Natural killer cell (primary cell): ENCODE data around the gene RNF224. TPM values are rescaled to one million over a fixed set of nuclear protein-coding genes. Genes with fewer than 3 reads are reported as not detected.

Experiments used
- ATAC-seq, 3 donors: fragments of 150-1000 bp in 2 of 3; fragments of 200-7000 bp in 1 of 3; cut with Tn5 transposase; 1 replicate in 1 of 3; 2 replicates in 2 of 3; pipeline ENCODE4 v1.10.0; 2021; ENCODE audit warnings: mild to moderate bottlenecking in 2 of 3, moderate library complexity in 2 of 3
- DNase-seq, 2 donors: peaks; one replicate each; pipeline versions ENCODE4 v3.0.0 to v3.0.0-alpha.2; 2013 to 2021; ENCODE audit warnings: mixed read lengths in 1 of 2
- H3K27ac ChIP-seq: one replicate; pipeline ENCODE4 v1.5.1; 2013; ENCODE audit warnings: mild to moderate bottlenecking, low read length
- H3K27me3 ChIP-seq: one replicate; pipeline ENCODE4 v1.6.1; 2013; ENCODE audit warnings: low read length; ENCODE audit not compliant: control insufficient read depth, insufficient read depth
- H3K36me3 ChIP-seq: one replicate; pipeline ENCODE4 v1.6.1; 2013; ENCODE audit warnings: low read length; ENCODE audit not compliant: control insufficient read depth, insufficient read depth
- H3K4me1 ChIP-seq: one replicate; pipeline ENCODE4 v1.6.1; 2013; ENCODE audit warnings: low read length; ENCODE audit not compliant: control insufficient read depth, insufficient read depth
- H3K4me3 ChIP-seq: one replicate; pipeline ENCODE4 v1.5.1; 2013; ENCODE audit warnings: low read length
- H3K9me3 ChIP-seq: one replicate; pipeline ENCODE4 v1.6.1; 2013; ENCODE audit warnings: low read length; ENCODE audit not compliant: control insufficient read depth, insufficient read depth
- H3K27ac Mint-ChIP-seq, 2 donors: one replicate each; pipeline ENCODE4 v1.8.0; 2022; ENCODE audit warnings: mild to moderate bottlenecking in 2 of 2, mixed read lengths in 2 of 2, moderate library complexity in 1 of 2
- H3K27me3 Mint-ChIP-seq, 2 donors: one replicate each; pipeline ENCODE4 v1.8.0; 2022; ENCODE audit warnings: low read depth in 2 of 2, mixed read lengths in 2 of 2
- H3K36me3 Mint-ChIP-seq: one replicate; pipeline ENCODE4 v1.8.0; 2022; ENCODE audit warnings: mixed read lengths
- H3K4me1 Mint-ChIP-seq, 2 donors: one replicate each; pipeline ENCODE4 v1.8.0; 2022; ENCODE audit warnings: mixed read lengths in 2 of 2
- H3K4me3 Mint-ChIP-seq: one replicate; pipeline ENCODE4 v1.8.0; 2022; ENCODE audit warnings: mild to moderate bottlenecking, moderate library complexity, mixed read lengths
- H3K9me3 Mint-ChIP-seq, 2 donors: one replicate each; pipeline ENCODE4 v1.8.0; 2022; ENCODE audit warnings: mixed read lengths in 2 of 2
- CTCF ChIP-seq: fragments of 200-600 bp; IDR thresholded peaks from one replicate; pipeline ENCODE4 v1.8.0; 2022; ENCODE audit warnings: antibody characterized with exemption
- WGBS: methylation state at CpG from one replicate; pipeline ENCODE4 v1.1.7; 2013; ENCODE audit warnings: missing lambda C conversion rate; ENCODE audit not compliant: insufficient coverage; 5-methylcytosine and 5-hydroxymethylcytosine counted together
- intact Hi-C: fragments of 100-400 bp; cut with micrococcal nuclease; formaldehyde crosslinking; loops from one replicate; pipeline ENCODE4 v1.14.2; 2022
- total RNA-seq, 4 donors: library from RNA; stranded (reverse); fragments of 120-200 nt in 1 of 4; gene quantifications; one replicate each; pipeline versions ENCODE4 v1.2.3 to v1.2.4, GENCODE V29; 2013 to 2022

Gene RNF224
- total RNA-seq, 3 donors from 2014 or later (not counting 1 experiment from before 2014, with no cell fraction given): not detected

GRCh38 chr9:137179761-137180160 is 47.5 kb upstream of the RNF224 start:
- Mint-ChIP-seq H3K4me1 (peaks cover 0 to 9% of the 10 kb centered on the region in 2 donors), H3K27ac (no peak overlapping the region), H3K36me3 (no peaks in the 10 kb centered on the region)

GRCh38 chr9:137180491-137180890 is 46.8 kb upstream of the RNF224 start:
- no peak for ATAC-seq
- H3K4me1 ChIP-seq: peaks cover 5% of the 10 kb centered on the region
- no peak overlapping the region for H3K27ac Mint-ChIP-seq
- H3K27me3 ChIP-seq: no peaks in the 10 kb centered on the region
- H3K4me3 Mint-ChIP-seq: no peak overlapping the region
- intact Hi-C loops: no loop called here
- H3K9me3 Mint-ChIP-seq: no peaks in the 10 kb centered on the region
- H3K36me3 Mint-ChIP-seq: no peaks in the 10 kb centered on the region
- H3K36me3 ChIP-seq: peaks cover 63% of the 10 kb centered on the region
- TF ChIP-seq CTCF: no peak
- H3K27ac ChIP-seq: no peak overlapping the region
- no peak for DNase-seq
- H3K27me3 Mint-ChIP-seq: no peaks in the 10 kb centered on the region
- 97% methylated on average over 20 of the region's 20 CpGs for WGBS
- H3K9me3 ChIP-seq: no peaks in the 10 kb centered on the region
- no peak overlapping the region for H3K4me3 ChIP-seq
- peaks cover 0 to 9% of the 10 kb centered on the region in 2 donors for H3K4me1 Mint-ChIP-seq

More at GRCh38 chr9:137179761-137180160, 47.5 kb upstream of the RNF224 start:
- 97% methylated on average over 17 of the region's 17 CpGs for WGBS
- H3K4me1 ChIP-seq: no peaks in the 10 kb centered on the region
- no peak for TF ChIP-seq CTCF
- peaks cover 58% of the 10 kb centered on the region for H3K36me3 ChIP-seq
- DNase-seq (no peak), ATAC-seq (no peak)
- Mint-ChIP-seq H3K27me3 (no peaks in the 10 kb centered on the region), H3K9me3 (no peaks in the 10 kb centered on the region), H3K4me3 (no peak overlapping the region)
- H3K9me3 ChIP-seq: no peaks in the 10 kb centered on the region
- no peak overlapping the region for H3K4me3 ChIP-seq
- H3K27me3 ChIP-seq: no peaks in the 10 kb centered on the region
- H3K27ac ChIP-seq: no peak overlapping the region
- intact Hi-C loops: no loop called here

- Histone ChIP-seq H3K36me3 (peaks cover 70% of the 10 kb centered on the region), H3K4me3 (no peak overlapping the region), H3K4me1 (peaks cover 15% of the 10 kb centered on the region), H3K27me3 (no peaks in the 10 kb centered on the region), H3K27ac (no peak overlapping the region), H3K9me3 (no peaks in the 10 kb centered on the region)
- Mint-ChIP-seq H3K27me3 (no peaks in the 10 kb centered on the region), H3K4me1 (peaks cover 2 to 9% of the 10 kb centered on the region in 2 donors), H3K4me3 (peak overlapping the region; percentile 57), H3K9me3 (no peaks in the 10 kb centered on the region), H3K36me3 (no peaks in the 10 kb centered on the region), H3K27ac (no peak overlapping the region)
- WGBS: 98% methylated on average over 22 of the region's 22 CpGs
- TF ChIP-seq CTCF: no peak
- intact Hi-C loops: no loop called here
- DNase-seq (no peak), ATAC-seq (no peak)
Measured at GRCh38 chr9:137181680-137182079, 45.6 kb upstream of the RNF224 start.

GRCh38 chr9:137182836-137183235 is 44.5 kb upstream of the RNF224 start:
- H3K4me1 ChIP-seq: peaks cover 26% of the 10 kb centered on the region
- Mint-ChIP-seq H3K27me3 (no peaks in the 10 kb centered on the region), H3K27ac (no peak overlapping the region), H3K9me3 (no peaks in the 10 kb centered on the region), H3K4me1 (peaks cover 14 to 20% of the 10 kb centered on the region in 2 donors), H3K36me3 (no peaks in the 10 kb centered on the region), H3K4me3 (no peak overlapping the region)
- H3K9me3 ChIP-seq: no peaks in the 10 kb centered on the region
- WGBS: 98% methylated on average over 17 of the region's 17 CpGs
- no peaks in the 10 kb centered on the region for H3K27me3 ChIP-seq
- no peak overlapping the region for H3K27ac ChIP-seq
- intact Hi-C loops: no loop called here
- ATAC-seq (no peak), DNase-seq (no peak)
- no peak overlapping the region for H3K4me3 ChIP-seq
- no peak for TF ChIP-seq CTCF
- peaks cover 70% of the 10 kb centered on the region for H3K36me3 ChIP-seq
